Measurements from ENCODE around the gene NADSYN1. TPM values are rescaled to one million over a fixed set of nuclear protein-coding genes. Genes with fewer than 3 reads are reported as not detected.

NADSYN1 gene
- total and polyA plus RNA-seq, 2 of the 13 experiments (the other 11 are each of a cell fraction or from before 2014, with no cell fraction given): 35.7 to 51.5 TPM

GRCh38 chr11:71456831-71457230 lies 3.8 kb downstream of the NADSYN1 start (continued):
- TF ChIP-seq ZBTB3 (CRISPR knock-in tag; IDR thresholded peaks at IDR 0.05; ENCODE audit: borderline replicate concordance, low read depth): no peak

GRCh38 chr11:71458146-71459070 lies 5.4 kb downstream of the NADSYN1 start:
- in situ Hi-C loops (cut with HindIII; ENCODE audit: extremely low pct_ligation_motif_present, low pct_unique_long_range_greater_than_20kb): no loop called here
- no peak for FAIRE-seq
- Histone ChIP-seq H3K4me1 (ENCODE audit: insufficient read depth, low read length) (peaks cover 14% of the 10 kb centered on the region), H3K79me2 (ENCODE audit: insufficient read depth, low read length) (peaks cover 10% of the 10 kb centered on the region), H3K4me2 (ENCODE audit: low read depth, low read length) (no peak overlapping the region), H3K9me3 (ENCODE audit: low read length) (no peaks in the 10 kb centered on the region), H3K27ac (ENCODE audit: extremely low read length, insufficient read depth, low read length) (no peak overlapping the region), H3K27me3 (ENCODE audit: control insufficient read depth in 1 of 2, insufficient read depth in 2 of 2, low read length in 2 of 2) (no peaks in the 10 kb centered on the region), H3K36me3 (replicated peaks in 1 of 2; ENCODE audit: control insufficient read depth in 1 of 2, insufficient read depth in 2 of 2, low read length in 2 of 2) (peaks cover 27 to 65% of the 10 kb centered on the region in 2 experiments), H4K20me1 (ENCODE audit: insufficient read depth, low read length) (no peaks in the 10 kb centered on the region), H2AFZ (ENCODE audit: low read length) (no peak overlapping the region), H3K9ac (ENCODE audit: insufficient read depth, low read depth, low read length) (no peak overlapping the region), H3K4me3 (replicated peaks in 1 of 3; ENCODE audit: insufficient read depth in 1 of 3, low read depth in 2 of 3, low read length in 3 of 3) (no peak overlapping the region)
- ChIA-PET POLR2A (no interaction called here), CTCF (ENCODE audit: low intra/inter-chr PET ratio, low total read pairs) (no interaction called here)
- no TSS peak for BruUV-seq (replicated peaks)
- 97% methylated on average over 21 of the region's 26 CpGs for WGBS (ENCODE audit: low lambda C conversion rate)
- DNase-seq (ENCODE audit: low spot score): no peak
- intact Hi-C loops (cut with micrococcal nuclease; ENCODE audit: unreplicated experiment): no loop called here
- ATAC-seq: no peak
- no peak for TF ChIP-seq CENPX (CRISPR knock-in tag; IDR thresholded peaks at IDR 0.05)
- TF ChIP-seq ZNF230 (CRISPR knock-in tag; IDR thresholded peaks at IDR 0.05): no peak
- TF ChIP-seq GABPA (IDR thresholded peaks at IDR 0.05; ENCODE audit: low read depth, low read length): no peak
- no peak for TF ChIP-seq GABPA (CRISPR knock-in tag; IDR thresholded peaks at IDR 0.05; ENCODE audit: low read depth)
- TF ChIP-seq KDM5A (IDR thresholded peaks at IDR 0.05; ENCODE audit: borderline replicate concordance, low read length): no peak
- no peak for TF ChIP-seq FIP1L1 (IDR thresholded peaks at IDR 0.05; ENCODE audit: borderline replicate concordance, insufficient read depth, low read depth, low read length)
- no peak for TF ChIP-seq PAX8 (CRISPR knock-in tag; IDR thresholded peaks at IDR 0.05; ENCODE audit: borderline replicate concordance)
- no peak for TF ChIP-seq ZMYM4 (CRISPR knock-in tag; IDR thresholded peaks at IDR 0.05)
- no peak for TF ChIP-seq CREM (IDR thresholded peaks at IDR 0.05)
- no peak for TF ChIP-seq CREM (CRISPR knock-in tag; IDR thresholded peaks at IDR 0.05)
- TF ChIP-seq HINFP (CRISPR knock-in tag; IDR thresholded peaks at IDR 0.05; ENCODE audit: low read depth): no peak
- no peak for TF ChIP-seq ZNF780A (CRISPR knock-in tag; IDR thresholded peaks at IDR 0.05)
- no peak for TF ChIP-seq EED (CRISPR knock-in tag; IDR thresholded peaks at IDR 0.05)
- no peak for TF ChIP-seq RERE (CRISPR knock-in tag; IDR thresholded peaks at IDR 0.05; ENCODE audit: low read depth)
- no peak for TF ChIP-seq ZNF678 (CRISPR knock-in tag; IDR thresholded peaks at IDR 0.05)
